ACC112 (cell line): ENCODE data around the gene BEND6.
"Not testable (repeated sequence)": the region's sequence is repeated elsewhere in the genome, so short reads cannot be mapped to it uniquely, and the experiment has no call there.

Source experiments
- H2AFZ ChIP-seq: fragments of 200-600 bp; sonication (generic); one replicate; pipeline ENCODE4 v1.6.0; 2017; ENCODE audit warnings: antibody characterized with exemption, low read length; ENCODE audit not compliant: unreplicated experiment
- H3K27ac ChIP-seq: fragments of 200-600 bp; sonication (generic); 2 replicates; pipeline ENCODE4 v1.5.1; 2014; ENCODE audit warnings: low read depth, mild to moderate bottlenecking, antibody characterized with exemption, low read length, moderate library complexity
- H3K27me3 ChIP-seq: fragments of 200-600 bp; sonication (generic); 2 replicates; pipeline ENCODE4 v1.6.1; 2014; ENCODE audit warnings: mild to moderate bottlenecking, antibody characterized with exemption, low read length, moderate library complexity, mixed read lengths; ENCODE audit not compliant: insufficient read depth
- H3K36me3 ChIP-seq: fragments of 200-600 bp; sonication (generic); 2 replicates; pipeline ENCODE4 v1.6.1; 2016; ENCODE audit warnings: mild to moderate bottlenecking, antibody characterized with exemption, low read length, moderate library complexity, mixed read lengths; ENCODE audit not compliant: insufficient read depth
- H3K4me1 ChIP-seq: fragments of 200-600 bp; sonication (generic); one replicate; pipeline ENCODE4 v1.6.1; 2016; ENCODE audit warnings: low read length, mixed read lengths; ENCODE audit not compliant: insufficient read depth, unreplicated experiment, control insufficient read depth
- H3K4me3 ChIP-seq: fragments of 200-600 bp; sonication (generic); 2 replicates; pipeline ENCODE4 v1.5.1; 2014; ENCODE audit warnings: mild to moderate bottlenecking, low read depth, low read length
- H3K79me2 ChIP-seq: fragments of 200-600 bp; sonication (generic); one replicate; pipeline ENCODE4 v1.6.0; 2016; ENCODE audit warnings: low read length; ENCODE audit not compliant: control insufficient read depth, unreplicated experiment, insufficient read depth

BEND6 gene

GRCh38 chr6:56999748-57000147 is 44.8 kb downstream of the BEND6 start:
- not testable (repeated sequence) for H3K27ac ChIP-seq, H2AFZ ChIP-seq, H3K27me3 ChIP-seq, H3K4me1 ChIP-seq, H3K36me3 ChIP-seq, H3K4me3 ChIP-seq, H3K79me2 ChIP-seq

- Histone ChIP-seq H3K27me3 (no peaks in the 10 kb centered on the region), H3K4me3 (no peak overlapping the region), H3K27ac (no peak overlapping the region), H3K4me1 (no peaks in the 10 kb centered on the region), H3K79me2 (no peaks in the 10 kb centered on the region), H3K36me3 (peaks cover 7% of the 10 kb centered on the region; the same call in 1 of the 2 replicates), H2AFZ (no peak overlapping the region)
Measured at GRCh38 chr6:57002197-57002596, 47.3 kb downstream of the BEND6 start.

GRCh38 chr6:57004292-57004691 is 49.4 kb downstream of the BEND6 start:
- H3K4me3 ChIP-seq: no peak overlapping the region
- H2AFZ ChIP-seq: no peak overlapping the region
- H3K36me3 ChIP-seq: no peaks in the 10 kb centered on the region
- no peaks in the 10 kb centered on the region for H3K27me3 ChIP-seq
- no peaks in the 10 kb centered on the region for H3K4me1 ChIP-seq
- no peaks in the 10 kb centered on the region for H3K79me2 ChIP-seq
- no peak overlapping the region for H3K27ac ChIP-seq

- Histone ChIP-seq H3K27me3 (no peaks in the 10 kb centered on the region), H3K4me3 (no peak overlapping the region), H2AFZ (no peak overlapping the region), H3K36me3 (no peaks in the 10 kb centered on the region), H3K4me1 (no peaks in the 10 kb centered on the region), H3K27ac (no peak overlapping the region), H3K79me2 (no peaks in the 10 kb centered on the region)
Measured at GRCh38 chr6:57006101-57006500, 51.2 kb downstream of the BEND6 start.

- H3K4me3 ChIP-seq: not testable (repeated sequence)
Measured at GRCh38 chr6:57008069-57008468, 53.2 kb downstream of the BEND6 start.

GRCh38 chr6:57013521-57013926 is 58.6 kb downstream of the BEND6 start:
- Histone ChIP-seq H3K27me3 (no peaks in the 10 kb centered on the region), H3K27ac (no peak overlapping the region), H3K4me3 (no peak overlapping the region), H3K36me3 (no peaks in the 10 kb centered on the region), H3K79me2 (no peaks in the 10 kb centered on the region), H2AFZ (no peak overlapping the region), H3K4me1 (peaks cover 11% of the 10 kb centered on the region)

More at GRCh38 chr6:57008069-57008468, 53.2 kb downstream of the BEND6 start:
- not testable (repeated sequence) for H2AFZ ChIP-seq, H3K4me1 ChIP-seq, H3K79me2 ChIP-seq, H3K27ac ChIP-seq, H3K36me3 ChIP-seq, H3K27me3 ChIP-seq

GRCh38 chr6:57017069-57017468 is 62.2 kb downstream of the BEND6 start:
- no peaks in the 10 kb centered on the region for H3K27me3 ChIP-seq
- H3K4me1 ChIP-seq: peaks cover 11% of the 10 kb centered on the region
- no peaks in the 10 kb centered on the region for H3K79me2 ChIP-seq
- no peaks in the 10 kb centered on the region for H3K36me3 ChIP-seq
- peak overlapping the region; percentile 84 for H2AFZ ChIP-seq
- peak overlapping the region; percentile 24; the same call in 1 of the 2 replicates for H3K4me3 ChIP-seq
- H3K27ac ChIP-seq: no peak overlapping the region

- Histone ChIP-seq H3K4me1 (peaks cover 11% of the 10 kb centered on the region), H3K36me3 (no peaks in the 10 kb centered on the region), H3K4me3 (no peak overlapping the region), H2AFZ (peak overlapping the region; percentile 27), H3K79me2 (no peaks in the 10 kb centered on the region), H3K27me3 (no peaks in the 10 kb centered on the region), H3K27ac (no peak overlapping the region)
Measured at GRCh38 chr6:57017841-57018240, 62.9 kb downstream of the BEND6 start.

GRCh38 chr6:57019434-57019833 is 64.5 kb downstream of the BEND6 start:
- Histone ChIP-seq H3K27ac (no peak overlapping the region), H3K4me3 (no peak overlapping the region), H2AFZ (no peak overlapping the region), H3K27me3 (no peaks in the 10 kb centered on the region), H3K36me3 (peaks cover 5% of the 10 kb centered on the region; the same call in 1 of the 2 replicates), H3K79me2 (no peaks in the 10 kb centered on the region), H3K4me1 (no peaks in the 10 kb centered on the region)

- peak overlapping the region; percentile 39 for H2AFZ ChIP-seq
- H3K79me2 ChIP-seq: no peaks in the 10 kb centered on the region
- H3K4me3 ChIP-seq: no peak overlapping the region
- H3K27me3 ChIP-seq: no peaks in the 10 kb centered on the region
- peaks cover 10% of the 10 kb centered on the region; the same call in 1 of the 2 replicates for H3K36me3 ChIP-seq
- H3K27ac ChIP-seq: no peak overlapping the region
- no peaks in the 10 kb centered on the region for H3K4me1 ChIP-seq
Measured at GRCh38 chr6:57021086-57021720, 66.3 kb downstream of the BEND6 start.

- H2AFZ ChIP-seq: no peak overlapping the region
- no peaks in the 10 kb centered on the region for H3K27me3 ChIP-seq
- H3K79me2 ChIP-seq: no peaks in the 10 kb centered on the region
- H3K4me3 ChIP-seq: no peak overlapping the region
- no peaks in the 10 kb centered on the region for H3K4me1 ChIP-seq
- peaks cover 12% of the 10 kb centered on the region; the same call in 1 of the 2 replicates for H3K36me3 ChIP-seq
- no peak overlapping the region for H3K27ac ChIP-seq
Measured at GRCh38 chr6:57024321-57024720, 69.4 kb downstream of the BEND6 start.
